GM23338 (cell line): ENCODE measurements around the gene RAD51B. TPM values are rescaled to one million over a fixed set of nuclear protein-coding genes. Genes with fewer than 3 reads are reported as not detected.

ENCODE experiments used
- ATAC-seq: fragments of 200-7000 bp; cut with Tn5 transposase; 3 replicates; pipeline ENCODE4 v1.9.1; 2020
- DNase-seq: peaks from one replicate; pipeline ENCODE4 v3.0.0-alpha.2; 2015; ENCODE audit warnings: low spot score
- H2AFZ ChIP-seq: fragments of 200-600 bp; sonication (generic); 2 replicates; pipeline ENCODE4 v1.8.0; 2016; ENCODE audit warnings: antibody characterized with exemption, mild to moderate bottlenecking, moderate library complexity
- H3F3A ChIP-seq: fragments of 200-600 bp; sonication (generic); replicated peaks from 2 replicates; pipeline ENCODE4 v1.8.0; 2017; ENCODE audit warnings: antibody characterized with exemption, mixed run types, low read depth
- H3K27ac ChIP-seq: fragments of 200-600 bp; sonication (generic); 2 replicates; pipeline ENCODE4 v1.6.1; 2016; ENCODE audit warnings: low read depth
- H3K27me3 ChIP-seq: fragments of 200-600 bp; sonication (generic); 2 replicates; pipeline ENCODE4 v1.8.0; 2016; ENCODE audit warnings: mild to moderate bottlenecking, mixed run types, moderate library complexity; ENCODE audit not compliant: insufficient read depth
- H3K36me3 ChIP-seq: fragments of 200-600 bp; sonication (generic); 2 replicates; pipeline ENCODE4 v1.8.0; 2016; ENCODE audit warnings: mild to moderate bottlenecking; ENCODE audit not compliant: insufficient read depth
- H3K4me1 ChIP-seq: fragments of 200-600 bp; sonication (generic); 2 replicates; pipeline ENCODE4 v1.8.0; 2016; ENCODE audit warnings: mild to moderate bottlenecking, moderate library complexity; ENCODE audit not compliant: insufficient read depth
- H3K4me2 ChIP-seq: fragments of 200-600 bp; sonication (generic); 2 replicates; pipeline ENCODE4 v1.7.1; 2017; ENCODE audit warnings: mixed run types
- H3K4me3 ChIP-seq: fragments of 200-600 bp; sonication (generic); 2 replicates; pipeline ENCODE4 v1.6.1; 2016; ENCODE audit warnings: mixed run types
- H3K79me2 ChIP-seq: fragments of 200-600 bp; sonication (generic); replicated peaks from 2 replicates; pipeline ENCODE4 v1.8.0; 2017; ENCODE audit warnings: mild to moderate bottlenecking; ENCODE audit not compliant: insufficient read depth
- H3K9me2 ChIP-seq: fragments of 200-600 bp; sonication (generic); 2 replicates; pipeline ENCODE4 v1.8.0; 2017; ENCODE audit not compliant: insufficient read depth
- H4K20me1 ChIP-seq: fragments of 200-600 bp; sonication (generic); replicated peaks from 2 replicates; pipeline ENCODE4 v1.8.0; 2017; ENCODE audit warnings: mild to moderate bottlenecking; ENCODE audit not compliant: insufficient read depth
- H3K27ac Mint-ChIP-seq: 2 replicates; pipeline ENCODE4 v1.8.0; 2020; ENCODE audit warnings: inconsistent platforms, mild to moderate bottlenecking, moderate library complexity, mixed read lengths
- H3K27me3 Mint-ChIP-seq: 3 replicates; pipeline ENCODE4 v1.8.0; 2022; ENCODE audit warnings: low read depth, mild to moderate bottlenecking, moderate library complexity, mixed read lengths, inconsistent platforms; ENCODE audit not compliant: insufficient read depth, poor library complexity
- H3K36me3 Mint-ChIP-seq: 3 replicates; pipeline ENCODE4 v1.8.0; 2021; ENCODE audit warnings: low read depth, mild to moderate bottlenecking, inconsistent platforms, moderate library complexity, mixed read lengths
- H3K4me1 Mint-ChIP-seq: 3 replicates; pipeline ENCODE4 v1.8.0; 2020; ENCODE audit warnings: mild to moderate bottlenecking, inconsistent platforms, mixed read lengths
- H3K4me3 Mint-ChIP-seq: 3 replicates; pipeline ENCODE4 v1.8.0; 2021; ENCODE audit warnings: moderate library complexity, mild to moderate bottlenecking, inconsistent platforms, mixed read lengths
- H3K9me3 Mint-ChIP-seq: 3 replicates; pipeline ENCODE4 v1.8.0; 2020; ENCODE audit warnings: moderate library complexity, mild to moderate bottlenecking, inconsistent platforms, mixed read lengths
- CREB1 ChIP-seq: fragments of 250-450 bp; sonication (Bioruptor Pico); IDR thresholded peaks from 2 replicates; pipeline ENCODE4 v1.5.0; 2020; ENCODE audit warnings: low read depth, mild to moderate bottlenecking, moderate library complexity
- EZH2 ChIP-seq: fragments of 200-600 bp; sonication (generic); IDR thresholded peaks from one replicate; pipeline ENCODE4 v1.8.0; 2017; ENCODE audit warnings: antibody characterized with exemption, mild to moderate bottlenecking, low read depth; ENCODE audit not compliant: unreplicated experiment
- EZH2phosphoT487 ChIP-seq: fragments of 200-600 bp; sonication (generic); IDR thresholded peaks from one replicate; pipeline ENCODE4 v1.8.1; 2018; ENCODE audit warnings: antibody characterized with exemption; ENCODE audit not compliant: unreplicated experiment
- POLR2AphosphoS5 ChIP-seq: IDR thresholded peaks from 2 replicates; pipeline ENCODE4 v1.6.1; 2016; ENCODE audit warnings: antibody characterized with exemption, low read depth
- ZNF114 ChIP-seq: fragments of 250-450 bp; sonication (Bioruptor Pico); IDR thresholded peaks from 2 replicates; pipeline ENCODE4 v1.5.0; 2020; ENCODE audit warnings: mild to moderate bottlenecking, moderate library complexity
- ZNF331 ChIP-seq: fragments of 250-450 bp; sonication (Bioruptor Pico); IDR thresholded peaks from 2 replicates; pipeline ENCODE4 v1.5.0; 2020; ENCODE audit warnings: low read depth, mild to moderate bottlenecking, moderate library complexity
- ZNF462 ChIP-seq: fragments of 250-450 bp; sonication (Bioruptor Pico); IDR thresholded peaks from 2 replicates; pipeline ENCODE4 v1.5.0; 2020; ENCODE audit warnings: mild to moderate bottlenecking, moderate library complexity
- polyA plus RNA-seq: library from polyadenylated mRNA; unstranded; fragments of >200 nt; fragmentation: Nextera tagmentation; extraction: Ambion mirVana; gene quantifications from 2 replicates; pipeline ENCODE4 v1.2.1, GENCODE V29; 2016
- total RNA-seq: library from RNA; depleted of rRNA; stranded (reverse); fragments of >200 nt; shearing (Covaris generic); gene quantifications from 2 replicates; pipeline ENCODE4 v1.2.3, GENCODE V29; 2014
- TF ChIP-seq, protein P1 (sequence below), 2 experiments: fragments of 200-600 bp in 1 of 2; sonication (generic) in 1 of 2; conservative IDR thresholded peaks; 2 replicates each; pipeline versions ENCODE4 v1.5.1 to v1.6.1; 2016 to 2017; ENCODE audit warnings: antibody characterized with exemption in 2 of 2, low read depth in 2 of 2, mild to moderate bottlenecking in 2 of 2, moderate library complexity in 1 of 2

RAD51B gene
- total and polyA plus RNA-seq, 2 experiments from 2014 or later: 15.7 to 29.1 TPM

DNA sequence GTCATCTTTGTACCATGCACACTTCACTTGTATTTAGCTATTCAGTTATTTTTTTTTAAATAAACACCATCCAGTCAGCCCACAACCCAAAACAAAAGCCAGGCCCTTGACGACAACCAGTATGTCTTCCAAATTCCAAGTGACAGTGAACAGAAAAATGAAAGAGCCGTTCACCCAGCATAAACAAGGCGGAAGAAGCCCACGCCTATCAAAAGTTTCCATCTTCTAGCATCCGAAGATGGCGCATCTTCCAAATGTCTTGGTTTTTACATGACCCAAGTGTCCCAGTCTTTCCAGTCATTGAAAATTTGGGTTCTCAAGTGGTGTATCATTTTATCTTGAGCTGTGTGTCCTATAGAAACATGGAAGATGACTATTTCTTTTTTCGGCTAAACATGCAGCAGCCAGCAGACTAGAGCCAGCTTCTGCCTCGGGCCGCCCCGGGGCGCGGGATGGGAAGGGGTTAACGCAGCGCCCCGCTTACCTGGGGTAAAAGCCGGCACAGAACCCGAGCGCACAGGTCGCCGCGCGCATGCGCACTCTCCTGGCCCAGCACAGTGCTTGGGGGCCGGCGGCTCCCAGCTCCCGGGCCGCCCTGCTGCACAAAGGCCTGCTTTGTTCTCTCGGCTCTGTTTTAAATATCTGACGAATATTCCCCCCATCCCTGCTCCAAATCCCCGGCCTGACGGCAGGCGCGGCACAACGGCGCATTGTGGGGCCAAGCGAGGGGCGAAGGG is 808.5 kb downstream of the RAD51B start:
- Mint-ChIP-seq H3K36me3 (no peaks in the 10 kb centered on the region; the same call in 2 of the 3 replicates), H3K27me3 (peaks cover 20% of the 10 kb centered on the region), H3K4me1 (peaks cover 26% of the 10 kb centered on the region), H3K4me3 (peak overlapping the region; percentile 67), H3K9me3 (no peaks in the 10 kb centered on the region), H3K27ac (0 out of 2 replicates have a peak overlapping the region, but pooled peaks have one; percentile 81)
- Histone ChIP-seq H3K27me3 (no peaks in the 10 kb centered on the region), H3F3A (no peaks in the 10 kb centered on the region), H3K4me3 (peak overlapping the region; percentile 66), H3K4me2 (peak overlapping the region; percentile 88), H3K9me2 (no peaks in the 10 kb centered on the region), H4K20me1 (no peaks in the 10 kb centered on the region), H3K4me1 (peaks cover 13% of the 10 kb centered on the region), H3K27ac (no peak overlapping the region), H3K36me3 (no peaks in the 10 kb centered on the region), H2AFZ (peak overlapping the region; percentile 99), H3K79me2 (no peaks in the 10 kb centered on the region)
- ATAC-seq: peak; percentile 94
- peak; percentile 87 for DNase-seq
- TF ChIP-seq ZNF114 (no peak), POLR2AphosphoS5 (peak; percentile 73), EZH2 (no peak)

DNA sequence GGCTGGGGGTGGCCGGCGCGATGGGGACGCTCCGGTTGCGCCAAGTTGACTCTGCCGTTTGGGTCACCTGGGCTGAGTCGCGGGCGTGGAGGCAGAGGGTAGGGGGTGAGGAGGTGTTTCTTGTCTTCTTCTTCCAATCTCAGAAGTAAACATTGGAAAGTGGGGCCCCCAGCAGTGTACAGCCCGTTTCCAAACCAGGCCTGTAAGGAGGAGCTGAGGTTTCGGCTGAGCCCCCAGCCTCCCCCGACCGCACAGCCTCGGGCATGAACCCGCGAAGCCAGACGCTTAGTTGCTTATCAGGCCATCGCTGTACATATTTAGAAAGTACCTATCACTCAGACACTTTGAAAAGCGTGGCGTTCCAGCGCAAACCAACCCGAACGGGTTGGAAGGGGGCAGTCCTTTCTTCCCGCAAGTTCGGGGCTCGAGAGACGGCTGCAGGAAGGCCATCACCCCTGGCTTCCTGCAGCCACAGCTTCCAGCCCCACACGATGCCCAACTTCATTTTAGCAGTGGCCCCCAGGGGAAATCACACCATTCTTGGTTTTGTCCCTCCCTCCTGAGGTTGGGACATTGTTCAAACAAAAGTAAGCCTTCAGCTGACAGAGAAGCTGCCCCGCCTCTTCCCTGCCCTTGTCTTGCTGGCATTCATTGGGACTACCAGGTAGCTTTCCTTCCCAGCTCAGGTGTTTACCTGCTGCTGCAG is 809.2 kb downstream of the RAD51B start:
- H3K4me1 ChIP-seq: peaks cover 13% of the 10 kb centered on the region
- TF ChIP-seq ZNF114 (no peak), EZH2phosphoT487 (no peak), ZNF462 (CRISPR knock-in tag) (no peak), ZNF331 (no peak), CREB1 (CRISPR knock-in tag) (no peak)
- TF ChIP-seq, protein P1, sequence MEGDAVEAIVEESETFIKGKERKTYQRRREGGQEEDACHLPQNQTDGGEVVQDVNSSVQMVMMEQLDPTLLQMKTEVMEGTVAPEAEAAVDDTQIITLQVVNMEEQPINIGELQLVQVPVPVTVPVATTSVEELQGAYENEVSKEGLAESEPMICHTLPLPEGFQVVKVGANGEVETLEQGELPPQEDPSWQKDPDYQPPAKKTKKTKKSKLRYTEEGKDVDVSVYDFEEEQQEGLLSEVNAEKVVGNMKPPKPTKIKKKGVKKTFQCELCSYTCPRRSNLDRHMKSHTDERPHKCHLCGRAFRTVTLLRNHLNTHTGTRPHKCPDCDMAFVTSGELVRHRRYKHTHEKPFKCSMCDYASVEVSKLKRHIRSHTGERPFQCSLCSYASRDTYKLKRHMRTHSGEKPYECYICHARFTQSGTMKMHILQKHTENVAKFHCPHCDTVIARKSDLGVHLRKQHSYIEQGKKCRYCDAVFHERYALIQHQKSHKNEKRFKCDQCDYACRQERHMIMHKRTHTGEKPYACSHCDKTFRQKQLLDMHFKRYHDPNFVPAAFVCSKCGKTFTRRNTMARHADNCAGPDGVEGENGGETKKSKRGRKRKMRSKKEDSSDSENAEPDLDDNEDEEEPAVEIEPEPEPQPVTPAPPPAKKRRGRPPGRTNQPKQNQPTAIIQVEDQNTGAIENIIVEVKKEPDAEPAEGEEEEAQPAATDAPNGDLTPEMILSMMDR (conservative IDR thresholded peaks at IDR 0.05; ENCODE audit: low read depth in 2 of 2): no peak
- H3K4me2 ChIP-seq: peak overlapping the region; percentile 88
- H3K27ac ChIP-seq: no peak overlapping the region
- DNase-seq (peak; percentile 54), ATAC-seq (peak; percentile 71)
- peaks cover 26% of the 10 kb centered on the region for H3K4me1 Mint-ChIP-seq
- H3K36me3 Mint-ChIP-seq: no peaks in the 10 kb centered on the region; the same call in 2 of the 3 replicates
- H3K36me3 ChIP-seq: no peaks in the 10 kb centered on the region
- peak overlapping the region; percentile 81; the same call in 1 of the 2 replicates for H3K27ac Mint-ChIP-seq
- peak overlapping the region; percentile 99 for H2AFZ ChIP-seq
- H3K79me2 ChIP-seq: no peaks in the 10 kb centered on the region
- peaks cover 20% of the 10 kb centered on the region for H3K27me3 Mint-ChIP-seq
- H3F3A ChIP-seq: no peaks in the 10 kb centered on the region
- H3K9me2 ChIP-seq: no peaks in the 10 kb centered on the region
- H3K4me3 ChIP-seq: peak overlapping the region; percentile 66
- no peaks in the 10 kb centered on the region for H4K20me1 ChIP-seq
- H3K9me3 Mint-ChIP-seq: no peaks in the 10 kb centered on the region
- no peaks in the 10 kb centered on the region for H3K27me3 ChIP-seq
- H3K4me3 Mint-ChIP-seq: peak overlapping the region; percentile 67
